Right lobe of liver (tissue), 4 donors: ENCODE measurements around the gene PLK5.

Source experiments
- POLR2A ChIP-seq: fragments of 450-650 bp; IDR thresholded peaks from one replicate; pipeline ENCODE4 v1.6.1; 2017; ENCODE audit warnings: antibody characterized with exemption, mild to moderate bottlenecking
- TF ChIP-seq, protein P1 (sequence below), 4 donors: fragments of 200-600 bp in 3 of 4; fragments of 450-650 bp in 1 of 4; IDR thresholded peaks; one replicate each; pipeline versions ENCODE4 v1.5.1 to v1.8.0; 2016 to 2022; ENCODE audit warnings: antibody characterized with exemption in 4 of 4, mild to moderate bottlenecking in 2 of 4
- donor health status: DM: no; HTN: no; CAD: no.
- donor health status: DM: no; HTN: no; CAD: no.
- donor health status: DM: no; HTN: yes; CAD: no.

- TF ChIP-seq, protein P1, sequence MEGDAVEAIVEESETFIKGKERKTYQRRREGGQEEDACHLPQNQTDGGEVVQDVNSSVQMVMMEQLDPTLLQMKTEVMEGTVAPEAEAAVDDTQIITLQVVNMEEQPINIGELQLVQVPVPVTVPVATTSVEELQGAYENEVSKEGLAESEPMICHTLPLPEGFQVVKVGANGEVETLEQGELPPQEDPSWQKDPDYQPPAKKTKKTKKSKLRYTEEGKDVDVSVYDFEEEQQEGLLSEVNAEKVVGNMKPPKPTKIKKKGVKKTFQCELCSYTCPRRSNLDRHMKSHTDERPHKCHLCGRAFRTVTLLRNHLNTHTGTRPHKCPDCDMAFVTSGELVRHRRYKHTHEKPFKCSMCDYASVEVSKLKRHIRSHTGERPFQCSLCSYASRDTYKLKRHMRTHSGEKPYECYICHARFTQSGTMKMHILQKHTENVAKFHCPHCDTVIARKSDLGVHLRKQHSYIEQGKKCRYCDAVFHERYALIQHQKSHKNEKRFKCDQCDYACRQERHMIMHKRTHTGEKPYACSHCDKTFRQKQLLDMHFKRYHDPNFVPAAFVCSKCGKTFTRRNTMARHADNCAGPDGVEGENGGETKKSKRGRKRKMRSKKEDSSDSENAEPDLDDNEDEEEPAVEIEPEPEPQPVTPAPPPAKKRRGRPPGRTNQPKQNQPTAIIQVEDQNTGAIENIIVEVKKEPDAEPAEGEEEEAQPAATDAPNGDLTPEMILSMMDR (IDR thresholded peaks at IDR 0.05): no peak
- TF ChIP-seq POLR2A: no peak
These were observed 60.8 kb downstream of the PLK5 start for GRCh38 chr19:1584500-1585242.
